H9 (cell line): ENCODE data around the gene DCAF6. TPM values are rescaled to one million over a fixed set of nuclear protein-coding genes. Genes with fewer than 3 reads are reported as not detected.
A peak's percentile ranks its signal among the peaks of the same experiment; 100 is the strongest.

Experiments
- DNase-seq: peaks from one replicate; pipeline ENCODE4 v3.0.0-alpha.2; 2017
- H2AFZ ChIP-seq: one replicate; pipeline ENCODE4 v1.6.1; 2013; ENCODE audit warnings: mild to moderate bottlenecking, low read length, control low read depth, moderate library complexity
- H2AK5ac ChIP-seq: 2 replicates; pipeline ENCODE4 v1.6.1; 2013; ENCODE audit warnings: low read length, control low read depth, mixed read lengths; ENCODE audit not compliant: insufficient read length
- H2BK120ac ChIP-seq: one replicate; pipeline ENCODE4 v1.6.1; 2013; ENCODE audit warnings: low read depth, mild to moderate bottlenecking, low read length, control low read depth, inconsistent platforms; ENCODE audit not compliant: poor library complexity, severe bottlenecking
- H2BK12ac ChIP-seq: 2 replicates; pipeline ENCODE4 v1.6.1; 2013; ENCODE audit warnings: low read length, control low read depth, mixed read lengths, low read depth; ENCODE audit not compliant: insufficient read length
- H2BK15ac ChIP-seq: 2 replicates; pipeline ENCODE4 v1.6.1; 2013; ENCODE audit warnings: low read depth, low read length, control low read depth
- H2BK20ac ChIP-seq: one replicate; pipeline ENCODE4 v1.6.1; 2013; ENCODE audit warnings: low read depth, mild to moderate bottlenecking, low read length, control low read depth, inconsistent platforms; ENCODE audit not compliant: poor library complexity, severe bottlenecking
- H2BK5ac ChIP-seq: 2 replicates; pipeline ENCODE4 v1.6.1; 2013; ENCODE audit warnings: low read length, control low read depth, mixed read lengths; ENCODE audit not compliant: insufficient read length
- H3K14ac ChIP-seq: 2 replicates; pipeline ENCODE4 v1.6.1; 2013; ENCODE audit warnings: low read length, control low read depth; ENCODE audit not compliant: insufficient read depth
- H3K18ac ChIP-seq: 2 replicates; pipeline ENCODE4 v1.6.1; 2013; ENCODE audit warnings: low read depth, mild to moderate bottlenecking, mixed read lengths, low read length, control low read depth; ENCODE audit not compliant: insufficient read length
- H3K23ac ChIP-seq: 2 replicates; pipeline ENCODE4 v1.6.1; 2013; ENCODE audit warnings: low read length, control low read depth, mixed read lengths, low read depth; ENCODE audit not compliant: insufficient read length
- H3K23me2 ChIP-seq: 2 replicates; pipeline ENCODE4 v1.6.1; 2013; ENCODE audit warnings: low read depth, mild to moderate bottlenecking, mixed read lengths, low read length, control low read depth; ENCODE audit not compliant: insufficient read length, poor library complexity, severe bottlenecking
- H3K27ac ChIP-seq: 2 replicates; pipeline ENCODE4 v1.5.1; 2013; ENCODE audit warnings: low read length, control low read depth, mixed read lengths, low read depth; ENCODE audit not compliant: insufficient read length
- H3K27me3 ChIP-seq: 2 replicates; pipeline ENCODE4 v1.6.1; 2013; ENCODE audit warnings: low read length, control low read depth, inconsistent platforms; ENCODE audit not compliant: insufficient read depth
- H3K4ac ChIP-seq: 2 replicates; pipeline ENCODE4 v1.6.1; 2013; ENCODE audit warnings: low read depth, mild to moderate bottlenecking, control low read depth, inconsistent platforms, low read length, moderate library complexity
- H3K4me1 ChIP-seq: 2 replicates; pipeline ENCODE4 v1.6.1; 2013; ENCODE audit warnings: low read length, control low read depth, inconsistent platforms; ENCODE audit not compliant: insufficient read depth
- H3K4me2 ChIP-seq: 2 replicates; pipeline ENCODE4 v1.6.1; 2013; ENCODE audit warnings: low read length, control low read depth, mixed read lengths; ENCODE audit not compliant: insufficient read length, insufficient read depth
- H3K56ac ChIP-seq: 2 replicates; pipeline ENCODE4 v1.6.1; 2013; ENCODE audit warnings: low read depth, mild to moderate bottlenecking, mixed read lengths, low read length, control low read depth; ENCODE audit not compliant: insufficient read length
- H3K79me1 ChIP-seq: 2 replicates; pipeline ENCODE4 v1.6.1; 2013; ENCODE audit warnings: low read depth, mild to moderate bottlenecking, moderate library complexity, low read length, control low read depth, inconsistent platforms; ENCODE audit not compliant: insufficient read depth, poor library complexity, severe bottlenecking
- H3K79me2 ChIP-seq: 2 replicates; pipeline ENCODE4 v1.6.1; 2013; ENCODE audit warnings: low read length, control low read depth, inconsistent platforms; ENCODE audit not compliant: insufficient read depth
- H3K9ac ChIP-seq: 2 replicates; pipeline ENCODE4 v1.6.1; 2013; ENCODE audit warnings: low read length, control low read depth, mixed read lengths; ENCODE audit not compliant: insufficient read length; ENCODE audit errors: extremely low read depth
- H3K9me3 ChIP-seq: one replicate; pipeline ENCODE4 v1.6.1; 2013; ENCODE audit warnings: low read depth, low read length, inconsistent platforms; ENCODE audit not compliant: control insufficient read depth
- H3T11ph ChIP-seq: one replicate; pipeline ENCODE4 v1.6.1; 2013; ENCODE audit warnings: mild to moderate bottlenecking, low read length, control low read depth, inconsistent platforms
- H4K20me1 ChIP-seq: one replicate; pipeline ENCODE4 v1.6.1; 2013; ENCODE audit not compliant: control insufficient read depth, insufficient read length, insufficient read depth
- H4K5ac ChIP-seq: 2 replicates; pipeline ENCODE4 v1.6.1; 2013; ENCODE audit warnings: low read depth, mild to moderate bottlenecking, mixed read lengths, low read length, control low read depth; ENCODE audit not compliant: insufficient read length
- H4K8ac ChIP-seq: replicated peaks from 2 replicates; pipeline ENCODE4 v1.6.1; 2013; ENCODE audit warnings: low read length, control low read depth, mixed read lengths, low read depth; ENCODE audit not compliant: insufficient read length
- H4K91ac ChIP-seq: 2 replicates; pipeline ENCODE4 v1.6.1; 2013; ENCODE audit warnings: low read depth, mild to moderate bottlenecking, moderate library complexity, mixed read lengths, low read length, control low read depth; ENCODE audit not compliant: insufficient read length
- H3K27ac Mint-ChIP-seq, 3 experiments: 2 replicates in 2 of 3; 3 replicates in 1 of 3; pipeline ENCODE4 v1.8.0; 2020 to 2021; ENCODE audit warnings: mixed read lengths in 3 of 3, mild to moderate bottlenecking in 1 of 3, moderate library complexity in 1 of 3
- H3K27me3 Mint-ChIP-seq: 2 replicates; pipeline ENCODE4 v1.8.0; 2021; ENCODE audit warnings: low read depth, mild to moderate bottlenecking, moderate library complexity, mixed read lengths
- H3K36me3 Mint-ChIP-seq, 3 experiments: 2 replicates in 2 of 3; 3 replicates in 1 of 3; pipeline ENCODE4 v1.8.0; 2020 to 2021; ENCODE audit warnings: low read depth in 3 of 3, mixed read lengths in 3 of 3; ENCODE audit not compliant: insufficient read depth in 1 of 3
- H3K4me1 Mint-ChIP-seq, 2 experiments: 2 replicates each; pipeline ENCODE4 v1.8.0; 2020; ENCODE audit warnings: mixed read lengths in 2 of 2
- H3K4me3 Mint-ChIP-seq, 2 experiments: 2 replicates in 1 of 2; 3 replicates in 1 of 2; pipeline ENCODE4 v1.8.0; 2020 to 2021; ENCODE audit warnings: mild to moderate bottlenecking in 2 of 2, mixed read lengths in 2 of 2, moderate library complexity in 1 of 2
- H3K9me3 Mint-ChIP-seq, 2 experiments: 2 replicates in 1 of 2; 3 replicates in 1 of 2; pipeline ENCODE4 v1.8.0; 2020; ENCODE audit warnings: mild to moderate bottlenecking in 2 of 2, mixed read lengths in 2 of 2, moderate library complexity in 1 of 2
- WGBS: extraction: QIAGEN DNeasy Blood & Tissue Kit; methylation state at CpG from one replicate; pipeline ENCODE4 v1.1.7; 2013; ENCODE audit warnings: missing lambda C conversion rate, low lambda C conversion rate, mixed read lengths; ENCODE audit not compliant: insufficient read length; ENCODE audit errors: extremely low coverage; 5-methylcytosine and 5-hydroxymethylcytosine counted together
- total RNA-seq: library from RNA; stranded (reverse); gene quantifications from 2 replicates; pipeline ENCODE4 v1.2.1, GENCODE V29; 2021
- TF ChIP-seq, protein P1 (sequence below): fragments of 200-600 bp; sonication (generic); conservative IDR thresholded peaks from 3 replicates; pipeline ENCODE4 v1.8.0; 2021; ENCODE audit warnings: antibody characterized with exemption, mild to moderate bottlenecking

Gene DCAF6
- total RNA-seq, 1 experiment from 2014 or later: 16.0 TPM

DNA sequence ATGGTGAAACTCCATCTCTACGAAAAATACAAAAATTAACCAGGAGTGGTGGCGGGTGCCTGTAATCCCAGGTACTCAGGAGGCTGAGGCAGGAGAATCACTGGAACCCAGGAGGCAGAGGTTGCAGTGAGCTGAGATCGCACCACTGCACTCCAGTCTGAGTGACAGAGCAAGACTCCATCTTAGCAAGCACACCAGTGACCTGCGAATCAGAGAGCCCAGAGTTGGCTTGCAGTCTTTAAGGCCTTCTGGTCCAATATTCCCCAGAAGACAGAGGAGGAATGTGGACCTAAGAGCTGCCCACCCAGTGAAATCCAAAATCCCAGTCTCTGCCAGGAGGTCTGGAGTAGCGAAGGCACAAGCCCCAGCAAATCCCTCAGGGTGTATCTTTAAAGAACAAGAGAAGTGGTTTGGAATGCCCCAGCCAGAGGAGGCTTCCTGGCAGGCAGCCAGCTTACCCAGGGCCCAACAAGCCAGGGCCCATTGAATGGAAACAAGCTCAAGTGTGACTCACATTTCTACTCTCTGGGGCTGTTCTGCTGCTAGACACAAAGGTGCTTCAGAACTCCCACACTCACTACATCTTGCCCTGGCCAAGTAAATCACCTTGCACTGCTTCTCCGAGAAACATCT, 176.3 kb downstream of the DCAF6 start:
- no peaks in the 10 kb centered on the region for H3K9me3 ChIP-seq
- H2AFZ ChIP-seq: no peak overlapping the region
- no peaks in the 10 kb centered on the region for H3K23me2 ChIP-seq
- H3K14ac ChIP-seq: no peak overlapping the region
- H3T11ph ChIP-seq: no peak overlapping the region
- TF ChIP-seq, protein P1, sequence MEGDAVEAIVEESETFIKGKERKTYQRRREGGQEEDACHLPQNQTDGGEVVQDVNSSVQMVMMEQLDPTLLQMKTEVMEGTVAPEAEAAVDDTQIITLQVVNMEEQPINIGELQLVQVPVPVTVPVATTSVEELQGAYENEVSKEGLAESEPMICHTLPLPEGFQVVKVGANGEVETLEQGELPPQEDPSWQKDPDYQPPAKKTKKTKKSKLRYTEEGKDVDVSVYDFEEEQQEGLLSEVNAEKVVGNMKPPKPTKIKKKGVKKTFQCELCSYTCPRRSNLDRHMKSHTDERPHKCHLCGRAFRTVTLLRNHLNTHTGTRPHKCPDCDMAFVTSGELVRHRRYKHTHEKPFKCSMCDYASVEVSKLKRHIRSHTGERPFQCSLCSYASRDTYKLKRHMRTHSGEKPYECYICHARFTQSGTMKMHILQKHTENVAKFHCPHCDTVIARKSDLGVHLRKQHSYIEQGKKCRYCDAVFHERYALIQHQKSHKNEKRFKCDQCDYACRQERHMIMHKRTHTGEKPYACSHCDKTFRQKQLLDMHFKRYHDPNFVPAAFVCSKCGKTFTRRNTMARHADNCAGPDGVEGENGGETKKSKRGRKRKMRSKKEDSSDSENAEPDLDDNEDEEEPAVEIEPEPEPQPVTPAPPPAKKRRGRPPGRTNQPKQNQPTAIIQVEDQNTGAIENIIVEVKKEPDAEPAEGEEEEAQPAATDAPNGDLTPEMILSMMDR: no peak
- Mint-ChIP-seq H3K27me3 (no peaks in the 10 kb centered on the region), H3K9me3 (no peaks in the 10 kb centered on the region), H3K27ac (peak overlapping the region in 1 of 3 experiments; percentile 6; a peak in 2 of 7 replicates), H3K4me3 (no peak overlapping the region), H3K4me1 (peaks cover 15 to 23% of the 10 kb centered on the region in 2 experiments), H3K36me3 (peaks cover 2 to 7% (median 6%) of the 10 kb centered on the region in 3 experiments; a peak in 4 of 7 replicates)
- H2BK20ac ChIP-seq: no peak overlapping the region
- peaks cover 3% of the 10 kb centered on the region for H3K79me1 ChIP-seq
- H3K56ac ChIP-seq: no peak overlapping the region
- H2BK5ac ChIP-seq: no peak overlapping the region
- H3K4me2 ChIP-seq: no peak overlapping the region
- H2AK5ac ChIP-seq: no peak overlapping the region
- no CpG with 5 or more reads among the region's 6 CpGs for WGBS
- peaks cover 2% of the 10 kb centered on the region; the same call in 1 of the 2 replicates for H3K4me1 ChIP-seq
- H3K18ac ChIP-seq: no peak overlapping the region
- H3K27ac ChIP-seq: no peak overlapping the region
- no peak overlapping the region for H2BK120ac ChIP-seq
- no peak overlapping the region for H3K9ac ChIP-seq
- no peak overlapping the region for H2BK15ac ChIP-seq
- H4K91ac ChIP-seq: no peak overlapping the region
- no peaks in the 10 kb centered on the region for H3K79me2 ChIP-seq
- H2BK12ac ChIP-seq: no peak overlapping the region
- no peaks in the 10 kb centered on the region for H4K20me1 ChIP-seq
- no peak overlapping the region for H3K23ac ChIP-seq
- no peak overlapping the region for H4K5ac ChIP-seq
- no peak overlapping the region for H4K8ac ChIP-seq
- H3K4ac ChIP-seq: no peak overlapping the region
- DNase-seq: no peak
- no peaks in the 10 kb centered on the region for H3K27me3 ChIP-seq
